GM21786 (cell line): Measurements from ENCODE around the gene PAGE4.

Experiments
- ATAC-seq: cut with Tn5 transposase; IDR thresholded peaks from one replicate; pipeline ENCODE4 v1.9.1; 2021; ENCODE audit not compliant: unreplicated experiment

PAGE4 gene

DNA sequence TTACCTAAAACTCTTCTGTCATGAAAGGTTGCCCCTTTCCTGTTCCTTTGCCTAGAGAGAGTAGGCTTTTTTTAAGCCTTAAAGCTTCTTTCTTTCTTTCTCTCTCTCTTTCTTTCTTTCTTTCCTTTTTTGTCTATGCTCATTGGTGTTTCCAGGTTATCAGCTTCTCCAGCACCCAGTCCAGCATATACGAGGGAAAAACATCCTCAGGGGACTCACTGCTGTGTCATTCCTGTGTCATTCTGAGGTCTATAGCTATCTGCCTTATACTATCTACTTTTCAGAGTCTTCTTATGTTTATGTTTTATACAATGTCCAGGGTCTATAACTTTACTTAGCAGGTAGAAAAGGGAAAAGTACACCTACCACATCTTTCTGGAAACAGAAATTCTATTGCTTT is 39.6 kb downstream of the PAGE4 start:
- ATAC-seq: no peak

DNA sequence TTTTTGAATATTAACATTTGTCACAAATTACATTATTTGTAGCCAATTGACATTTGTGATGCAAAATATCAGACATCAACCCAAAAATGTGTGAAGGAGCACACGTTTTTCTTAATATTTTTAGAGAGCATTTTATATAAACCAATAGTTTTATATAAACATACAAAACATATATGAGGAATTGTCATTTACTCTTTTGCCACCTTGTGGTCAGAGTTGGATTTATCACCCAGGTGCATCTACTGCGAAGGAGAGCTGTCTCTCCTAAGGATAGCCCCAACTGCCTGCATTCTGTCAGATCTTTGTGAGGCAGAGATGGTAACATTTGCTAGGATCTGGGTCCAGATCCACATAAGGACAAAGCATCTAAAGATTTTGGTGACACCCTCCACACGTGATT is 47.6 kb downstream of the PAGE4 start:
- no peak for ATAC-seq

DNA sequence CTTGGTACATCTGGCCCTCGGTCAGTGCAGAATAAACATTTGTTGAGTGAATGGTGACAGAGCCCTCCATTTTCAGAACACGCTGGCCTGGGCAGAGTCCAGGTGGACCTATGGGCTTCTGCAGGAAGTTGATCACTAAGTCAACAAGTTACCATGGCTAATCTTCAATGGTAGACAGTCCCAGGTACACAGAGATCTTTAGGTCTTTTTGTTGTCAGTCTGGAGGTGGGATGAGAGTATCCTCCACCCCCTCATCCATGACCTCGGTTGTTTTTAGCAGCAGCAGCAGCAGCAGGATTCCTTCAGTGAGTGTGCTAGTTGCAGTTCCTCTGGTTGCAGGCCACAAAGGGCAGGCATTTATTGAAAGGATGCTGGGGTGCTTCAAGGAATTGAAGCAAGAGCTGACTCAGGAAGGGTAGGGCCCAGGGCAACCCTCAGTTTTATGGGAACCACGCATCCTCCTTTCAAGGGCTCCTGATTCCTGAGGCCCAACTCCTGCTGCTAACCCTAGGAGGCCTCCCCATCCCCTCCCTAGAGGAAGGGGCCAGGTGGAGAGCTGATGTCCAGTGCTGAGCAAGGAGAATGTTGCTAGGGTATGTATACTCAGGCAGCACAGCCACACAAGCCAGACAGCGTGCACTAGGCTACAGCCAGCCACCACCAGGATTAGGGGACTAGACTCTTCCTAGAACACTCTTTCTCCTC is 48.4 kb downstream of the PAGE4 start:
- ATAC-seq: no peak

DNA sequence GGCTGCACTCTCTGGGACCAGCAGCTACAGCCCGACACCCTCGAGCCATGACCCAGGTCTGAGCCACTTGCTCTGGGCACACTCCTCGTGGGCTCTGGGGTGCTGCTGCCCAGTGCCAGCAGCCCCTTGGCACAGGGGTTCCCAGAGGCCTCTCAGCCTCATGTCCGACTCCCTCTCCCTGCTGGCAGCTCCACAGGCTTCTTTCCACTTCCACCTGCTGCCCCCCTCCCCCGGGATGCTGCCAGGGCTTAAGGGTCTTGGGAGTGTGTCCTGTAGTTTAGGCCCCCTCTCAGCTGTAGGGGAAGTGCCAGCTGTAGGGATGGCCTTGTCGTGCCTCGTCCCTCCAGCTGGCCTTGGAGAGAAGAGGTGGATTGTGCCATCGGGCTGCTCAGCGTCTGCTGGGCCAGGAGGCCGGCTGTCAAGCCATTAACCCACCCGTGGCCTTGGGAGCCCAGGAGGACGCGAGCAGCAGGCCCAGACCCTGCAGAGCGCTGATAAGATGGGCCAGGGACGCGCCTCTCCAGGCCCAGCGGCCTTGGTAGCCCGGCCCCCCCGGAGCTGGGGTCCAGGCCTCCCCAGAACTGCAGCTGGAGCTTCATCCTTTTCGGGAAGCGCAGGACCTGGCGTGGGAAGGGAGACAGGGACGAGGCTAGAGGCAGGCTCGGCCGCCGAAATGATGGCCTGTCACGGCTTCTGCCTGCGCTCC is 49.2 kb downstream of the PAGE4 start:
- ATAC-seq: no peak

DNA sequence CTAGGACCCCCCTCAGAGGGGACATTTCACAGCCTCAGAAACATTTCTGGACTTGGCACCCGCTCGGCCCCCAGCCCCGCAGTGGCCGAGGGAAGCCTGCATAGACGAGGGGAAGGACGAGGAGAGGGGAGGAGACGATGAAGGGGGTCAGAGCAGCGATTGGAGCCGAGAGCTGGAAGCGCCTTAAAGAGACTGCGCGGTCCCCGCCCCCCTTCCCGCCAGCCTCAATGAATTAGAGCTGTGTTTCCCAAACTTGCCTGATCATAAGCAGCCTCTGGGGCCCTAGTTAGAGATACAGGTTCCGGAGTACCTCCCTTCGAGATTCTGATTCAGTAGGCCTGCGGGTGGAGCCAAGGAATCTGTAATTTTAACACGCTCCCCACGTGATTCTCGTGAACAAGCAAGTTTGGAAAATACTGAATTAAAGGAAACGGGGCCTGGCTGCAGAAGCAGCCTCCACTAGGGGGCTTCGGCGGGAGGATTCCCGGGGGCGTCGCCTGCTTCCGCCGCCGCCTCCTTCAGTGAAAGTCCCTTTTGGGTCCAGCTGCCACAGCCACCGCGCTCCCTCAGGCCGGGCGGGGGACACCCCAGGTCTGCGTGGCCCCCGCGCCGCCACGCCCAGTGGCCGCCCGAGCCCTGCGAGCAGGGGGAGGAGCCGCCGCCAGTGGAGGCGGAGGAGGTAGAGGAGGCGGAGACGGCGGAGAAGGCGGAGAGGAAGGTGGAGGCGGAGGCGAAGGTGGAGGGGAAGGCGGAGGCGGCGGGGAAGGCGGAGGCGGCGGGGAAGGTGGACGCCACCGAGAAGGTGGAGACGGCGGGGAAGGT is 49.9 kb downstream of the PAGE4 start, which contains the start of gene USP27X:
Gene USP27X (plus strand): TSS at position 651 of the 822 bp plus-strand sequence. CDS start 824 bp downstream, outside the sequence.
- ATAC-seq: peak; percentile 87

DNA sequence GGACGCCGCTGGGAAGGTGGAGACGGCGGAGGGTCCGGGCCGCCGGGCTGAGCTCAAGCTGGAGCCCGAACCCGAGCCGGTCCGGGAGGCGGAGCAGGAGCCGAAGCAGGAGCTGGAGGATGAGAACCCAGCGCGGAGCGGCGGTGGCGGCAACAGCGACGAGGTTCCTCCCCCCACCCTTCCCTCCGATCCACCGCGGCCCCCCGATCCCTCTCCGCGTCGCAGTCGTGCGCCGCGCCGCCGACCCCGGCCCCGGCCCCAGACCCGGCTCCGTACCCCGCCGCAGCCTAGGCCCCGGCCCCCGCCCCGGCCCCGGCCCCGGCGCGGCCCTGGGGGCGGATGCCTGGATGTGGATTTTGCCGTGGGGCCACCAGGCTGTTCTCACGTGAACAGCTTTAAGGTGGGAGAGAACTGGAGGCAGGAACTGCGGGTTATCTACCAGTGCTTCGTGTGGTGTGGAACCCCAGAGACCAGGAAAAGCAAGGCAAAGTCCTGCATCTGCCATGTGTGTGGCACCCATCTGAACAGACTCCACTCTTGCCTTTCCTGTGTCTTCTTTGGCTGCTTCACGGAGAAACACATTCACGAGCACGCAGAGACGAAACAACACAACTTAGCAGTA is 50.7 kb downstream of the PAGE4 start:
- ATAC-seq: peak; percentile 3

DNA sequence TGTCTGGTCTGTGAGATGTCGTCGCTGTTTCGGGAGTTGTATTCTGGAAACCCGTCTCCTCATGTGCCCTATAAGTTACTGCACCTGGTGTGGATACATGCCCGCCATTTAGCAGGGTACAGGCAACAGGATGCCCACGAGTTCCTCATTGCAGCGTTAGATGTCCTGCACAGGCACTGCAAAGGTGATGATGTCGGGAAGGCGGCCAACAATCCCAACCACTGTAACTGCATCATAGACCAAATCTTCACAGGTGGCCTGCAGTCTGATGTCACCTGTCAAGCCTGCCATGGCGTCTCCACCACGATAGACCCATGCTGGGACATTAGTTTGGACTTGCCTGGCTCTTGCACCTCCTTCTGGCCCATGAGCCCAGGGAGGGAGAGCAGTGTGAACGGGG is 51.6 kb downstream of the PAGE4 start:
- no peak for ATAC-seq
